Neural progenitor cell (in vitro differentiated cells): ENCODE measurements around the gene MSI2.

Experiments
- CTCF ChIP-seq: fragments of 200-600 bp; sonication (generic); IDR thresholded peaks from 2 replicates; pipeline ENCODE4 v1.5.1; 2017; ENCODE audit warnings: antibody characterized with exemption, mild to moderate bottlenecking
- EZH2 ChIP-seq: fragments of 200-600 bp; sonication (generic); IDR thresholded peaks from 2 replicates; pipeline ENCODE4 v1.6.1; 2017; ENCODE audit warnings: antibody characterized with exemption, mild to moderate bottlenecking, moderate library complexity

- TF ChIP-seq CTCF: no peak
- no peak for TF ChIP-seq EZH2
Measured at GRCh38 chr17:57395721-57396321, 139.5 kb downstream of the MSI2 start.
